Suppressor macrophage (primary cell): ENCODE measurements around the gene PRF1.
"Not testable (repeated sequence)": the region's sequence is repeated elsewhere in the genome, so short reads cannot be mapped to it uniquely, and the experiment has no call there.

Experiments used
- DNase-seq, 4 experiments: peaks; one replicate each; pipeline ENCODE4 v3.0.0-alpha.2; 2020 to 2022

Gene PRF1

GRCh38 chr10:70593513-70593890 lies 9.0 kb downstream of the PRF1 start:
- no peak for DNase-seq

- DNase-seq: peak; percentile 13 to 58 (median 40)
Measured at GRCh38 chr10:70592746-70593512, 9.6 kb downstream of the PRF1 start.

DNA sequence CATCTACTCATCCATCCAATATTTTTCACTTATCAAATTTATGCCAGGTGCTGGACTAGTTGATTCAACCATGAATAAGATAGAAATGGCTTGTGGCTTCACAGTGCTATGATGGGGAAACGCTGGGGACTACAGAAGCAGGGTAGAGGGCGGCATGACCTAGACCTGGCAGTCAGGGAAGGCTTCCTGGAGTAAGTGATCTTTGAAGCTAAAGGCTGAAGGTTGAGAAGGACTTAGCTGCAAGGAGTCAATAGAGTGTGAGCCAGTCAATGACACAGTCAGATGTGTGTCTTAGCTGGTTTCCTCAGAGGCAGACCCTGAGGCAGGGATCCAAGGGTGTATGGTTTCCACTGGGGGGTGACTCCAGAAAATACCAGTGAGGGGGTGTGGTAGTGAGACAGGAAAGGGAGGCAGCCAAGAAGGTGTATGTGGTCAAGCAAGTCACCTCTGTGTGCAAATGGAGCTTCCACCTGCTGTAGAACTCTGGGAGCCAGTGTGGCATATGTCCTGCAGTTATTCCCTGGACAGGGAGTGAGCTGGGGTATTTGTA lies 10.3 kb downstream of the PRF1 start:
- no peak for DNase-seq

DNA sequence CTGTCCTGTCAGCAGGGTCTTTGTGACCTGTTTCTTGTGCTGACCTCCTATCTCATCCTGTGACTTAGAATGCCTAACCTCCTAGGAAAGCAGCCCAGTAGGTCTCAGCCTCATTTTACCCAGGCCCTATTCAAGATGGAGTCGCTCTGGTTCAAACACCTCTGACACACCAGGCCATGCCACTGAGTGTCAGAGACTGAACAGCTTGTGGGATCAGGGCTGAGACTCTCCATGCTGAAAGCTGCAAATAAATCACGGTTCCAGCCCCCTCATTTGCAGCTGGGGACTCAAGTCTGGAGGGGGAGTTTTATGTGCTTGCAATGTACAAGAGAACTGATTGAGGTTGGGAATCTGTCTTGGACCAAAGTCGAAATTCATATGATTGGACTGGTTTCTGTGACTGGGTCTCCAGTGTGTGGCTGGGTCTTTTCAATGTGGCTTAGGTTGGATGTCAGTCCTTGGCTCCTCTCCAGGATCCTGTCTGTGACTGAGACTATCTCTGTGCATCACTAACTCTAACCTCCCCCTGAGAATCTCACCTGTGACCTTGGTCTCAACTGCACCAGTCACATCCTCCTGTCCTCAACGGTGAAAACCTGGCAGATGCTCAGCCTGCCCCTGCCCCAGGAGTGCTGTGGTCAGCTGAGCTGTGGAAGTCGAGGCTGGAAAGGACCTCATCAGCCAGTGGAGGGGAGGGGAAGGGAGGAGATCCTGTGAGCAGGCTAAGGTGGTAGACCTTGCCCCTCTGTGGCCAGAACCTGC lies 11.7 kb downstream of the PRF1 start:
- no peak for DNase-seq

- no peak for DNase-seq
Measured at GRCh38 chr10:70589762-70590654, 12.5 kb downstream of the PRF1 start.

DNA sequence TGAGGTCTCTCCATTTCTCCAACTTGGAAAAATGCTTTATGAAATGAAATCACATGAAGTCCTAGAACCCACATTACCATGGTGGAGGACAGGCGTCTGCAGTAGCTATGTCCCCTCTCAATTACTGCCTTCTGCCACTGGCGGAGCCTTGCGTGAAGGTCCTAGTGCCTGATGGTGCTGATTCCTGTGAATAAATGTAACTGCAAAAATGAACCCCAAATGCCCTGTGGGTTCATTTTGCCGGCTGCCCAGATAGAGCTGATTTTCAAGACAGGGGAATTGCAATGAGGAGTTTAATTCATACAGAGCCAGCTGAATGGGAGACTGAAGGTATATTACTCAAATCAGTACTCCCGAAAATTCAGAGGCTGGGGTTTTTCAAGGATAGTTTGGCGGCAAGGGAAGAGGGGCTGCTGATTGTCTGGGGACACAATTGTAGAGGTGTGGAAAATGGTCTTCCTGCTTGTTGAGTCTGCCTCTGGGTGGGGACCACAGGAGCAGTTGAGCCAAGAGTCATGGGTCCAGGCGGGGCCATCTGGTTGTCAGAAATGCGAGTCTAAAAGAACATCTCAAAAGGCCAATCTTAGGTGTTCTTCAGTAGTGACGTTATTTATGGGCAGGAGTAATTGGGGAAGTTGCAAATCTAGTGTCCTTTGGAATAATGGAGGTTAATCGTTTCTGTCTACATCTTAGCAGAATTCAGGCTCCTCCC lies 13.5 kb downstream of the PRF1 start:
- DNase-seq: no peak

DNA sequence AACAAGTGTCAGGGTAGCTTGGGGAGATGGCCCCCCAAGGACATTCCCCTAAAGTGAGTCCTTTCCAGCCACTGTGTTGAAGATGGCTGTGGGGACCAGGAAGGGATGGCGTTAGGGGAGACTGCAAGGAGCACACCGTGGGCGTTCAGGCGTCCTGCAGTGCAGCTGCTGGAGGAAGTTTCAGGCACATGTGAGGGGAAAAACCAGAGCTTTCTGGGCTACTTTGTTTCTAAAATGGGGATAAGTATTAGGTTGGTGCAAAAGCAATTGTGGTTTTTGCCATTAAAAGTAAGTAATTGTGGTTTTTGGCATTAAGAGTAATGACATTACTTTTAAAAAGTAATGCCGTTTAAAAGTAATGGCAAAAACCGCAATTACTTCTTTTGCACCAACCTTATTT lies 14.3 kb downstream of the PRF1 start:
- peak; percentile 56 to 80 (median 72) for DNase-seq

GRCh38 chr10:70587045-70587658 lies 15.4 kb downstream of the PRF1 start:
- no peak for DNase-seq

- no peak for DNase-seq
Measured at GRCh38 chr10:70586348-70586930, 16.1 kb downstream of the PRF1 start.

GRCh38 chr10:70585578-70586169 lies 16.9 kb downstream of the PRF1 start:
- DNase-seq: no peak

- peak in 2 of 4 experiments; percentile 23 to 35 for DNase-seq
Measured at GRCh38 chr10:70584909-70585544, 17.5 kb downstream of the PRF1 start.

DNA sequence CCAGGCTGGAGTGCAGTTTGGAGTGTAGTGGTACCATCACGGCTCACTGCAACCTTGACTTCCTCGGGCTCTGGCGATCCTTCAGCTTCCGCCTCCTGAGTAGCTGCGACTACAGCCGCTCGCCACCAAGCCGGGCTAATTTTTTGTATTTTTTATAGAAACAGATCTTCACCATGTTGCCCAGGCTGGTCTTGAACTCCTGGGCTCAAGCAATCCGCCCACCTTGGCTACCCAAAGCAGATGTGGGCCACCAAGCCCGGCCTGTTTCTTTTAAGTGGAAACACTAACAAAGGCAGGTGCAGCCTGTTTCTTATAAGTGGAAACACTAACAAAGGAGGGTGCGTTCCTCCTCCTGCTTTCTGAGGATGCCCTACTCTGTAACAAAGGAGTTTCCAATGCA lies 18.2 kb downstream of the PRF1 start:
- DNase-seq: no peak

GRCh38 chr10:70583669-70584037 lies 18.9 kb downstream of the PRF1 start:
- DNase-seq: no peak

- DNase-seq: no peak
Measured at GRCh38 chr10:70582793-70583668, 19.5 kb downstream of the PRF1 start.

- DNase-seq: not testable (repeated sequence)
Measured at GRCh38 chr10:70581176-70581575, 21.4 kb downstream of the PRF1 start.

GRCh38 chr10:70579234-70580002 lies 23.1 kb downstream of the PRF1 start:
- no peak for DNase-seq

DNA sequence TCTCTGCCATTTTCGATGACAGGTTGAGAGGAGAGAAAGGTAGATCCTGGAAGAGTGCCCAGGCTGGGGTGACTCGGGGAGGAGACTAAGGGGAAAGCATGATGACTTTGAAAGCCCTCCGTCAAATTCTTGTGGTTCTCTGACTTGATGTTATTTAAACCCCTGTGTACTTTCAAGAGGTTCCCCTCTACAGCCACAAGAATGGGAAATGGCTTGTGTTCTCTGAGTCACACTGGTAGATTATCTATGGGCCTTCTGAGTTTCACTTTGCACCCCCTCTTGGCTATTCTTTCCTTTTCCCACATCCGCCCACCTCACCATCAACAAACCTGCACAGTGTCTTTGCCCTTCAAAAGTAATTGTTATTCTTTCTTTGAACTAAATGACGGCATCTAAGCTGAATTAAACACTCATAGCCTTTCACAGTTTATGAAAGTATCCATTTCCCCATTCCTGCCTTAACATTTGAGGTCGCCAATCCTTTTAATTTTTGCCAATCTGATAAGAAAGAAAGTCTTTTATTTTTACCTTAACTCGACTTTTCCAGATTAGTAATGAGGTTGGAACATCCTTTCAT lies 24.1 kb downstream of the PRF1 start:
- DNase-seq: peak; percentile 27 to 55 (median 40)
